Esophagus muscularis mucosa (tissue), 4 donors: ENCODE data around the gene MRPL10. TPM values are rescaled to one million over a fixed set of nuclear protein-coding genes. Genes with fewer than 3 reads are reported as not detected.
A peak's percentile ranks its signal among the peaks of the same experiment; 100 is the strongest.

Experiments
- DNase-seq: peaks from one replicate; pipeline ENCODE4 v3.0.0-alpha.2; 2017; ENCODE audit errors: extremely low spot score
- H3K27ac ChIP-seq, 4 donors: fragments of 200-600 bp; sonication (generic); replicated peaks in 1 of 4; 1 replicate in 3 of 4; 2 replicates in 1 of 4; pipeline ENCODE4 v1.5.1; 2016 to 2019; ENCODE audit warnings: mild to moderate bottlenecking in 1 of 4
- H3K27me3 ChIP-seq, 4 donors: fragments of 200-600 bp; sonication (generic); one replicate each; pipeline versions ENCODE4 v1.5.1 to v1.6.0; 2016 to 2019
- H3K36me3 ChIP-seq, 4 donors: fragments of 200-600 bp; sonication (generic); one replicate each; pipeline ENCODE4 v1.5.1; 2016 to 2019
- H3K4me1 ChIP-seq, 4 donors: fragments of 200-600 bp; sonication (generic); one replicate each; pipeline ENCODE4 v1.5.1; 2016 to 2019
- H3K4me3 ChIP-seq, 4 donors: fragments of 200-600 bp; sonication (generic); 1 replicate in 2 of 4; 2 replicates in 2 of 4; pipeline ENCODE4 v1.5.1; 2016 to 2019; ENCODE audit warnings: mild to moderate bottlenecking in 4 of 4, moderate library complexity in 1 of 4
- H3K9me3 ChIP-seq, 4 donors: fragments of 200-600 bp; sonication (generic); 1 replicate in 3 of 4; 2 replicates in 1 of 4; pipeline ENCODE4 v1.5.1; 2016 to 2019
- CTCF ChIP-seq, 3 experiments: fragments of 200-600 bp in 2 of 3; fragments of 450-650 bp in 1 of 3; sonication (generic) in 2 of 3; IDR thresholded peaks; one replicate each; pipeline ENCODE4 v1.5.1; 2017 to 2019; ENCODE audit warnings: antibody characterized with exemption in 3 of 3, mild to moderate bottlenecking in 2 of 3, moderate library complexity in 1 of 3
- EP300 ChIP-seq: sonication (generic); formaldehyde crosslinking; IDR thresholded peaks from one replicate; pipeline ENCODE4 v1.6.1; 2017; ENCODE audit warnings: antibody characterized with exemption
- POLR2A ChIP-seq: fragments of 450-650 bp; IDR thresholded peaks from one replicate; pipeline ENCODE4 v1.6.1; 2017; ENCODE audit warnings: antibody characterized with exemption, moderate library complexity, mild to moderate bottlenecking, low read depth
- POLR2AphosphoS5 ChIP-seq, 2 donors: sonication (generic); formaldehyde crosslinking; IDR thresholded peaks; one replicate each; pipeline ENCODE4 v1.6.1; 2017; ENCODE audit warnings: antibody characterized with exemption in 2 of 2
- WGBS: methylation state at CpG from one replicate; pipeline ENCODE4 v1.1.5; 2018; 5-methylcytosine and 5-hydroxymethylcytosine counted together
- intact Hi-C: fragments of 100-400 bp; cut with DNase I; formaldehyde crosslinking; loops from one replicate; pipeline ENCODE4 v1.15.1; 2023
- total RNA-seq, 4 donors: library from RNA; depleted of rRNA; stranded (reverse); fragments of >200 nt; gene quantifications; one replicate each; pipeline versions ENCODE4 v1.1.0 to v1.2.1, GENCODE V29; 2016

Gene MRPL10
- total RNA-seq, 4 donors from 2014 or later, result 43.6 to 86.8 (median 63.2) TPM

- 13% methylated on average over 11 of the region's 21 CpGs for WGBS
Measured at GRCh38 chr17:47821424-47822391, 9.6 kb downstream of the MRPL10 start, which contains the start of gene OSBPL7. OSBPL7 (minus strand) TSS chr17:47821794; CDS start chr17:47820278, 1,516 bp downstream.

GRCh38 chr17:47821031-47821423 lies 10.3 kb downstream of the MRPL10 start:
- peak overlapping the region; percentile 58 to 65 (median 59) for H3K4me3 ChIP-seq
- intact Hi-C loops, result no loop called here
- DNase-seq, result no peak
- no peaks in the 10 kb centered on the region for H3K27me3 ChIP-seq
- H3K4me1 ChIP-seq, result peaks cover 22 to 29% (median 23%) of the 10 kb centered on the region in 4 donors
- WGBS, result 0% methylated on average over 4 of the region's 4 CpGs
- TF ChIP-seq CTCF (IDR thresholded peaks at IDR 0.05) (no peak), POLR2AphosphoS5 (IDR thresholded peaks at IDR 0.05) (no peak), POLR2A (no peak), EP300 (no peak)
- peak overlapping the region; percentile 47 to 60 (median 56) for H3K27ac ChIP-seq
- no peaks in the 10 kb centered on the region for H3K9me3 ChIP-seq
- H3K36me3 ChIP-seq, result peaks cover 20 to 66% (median 63%) of the 10 kb centered on the region in 4 donors

More at GRCh38 chr17:47821424-47822391, 9.6 kb downstream of the MRPL10 start, which contains the start of gene OSBPL7:
- TF ChIP-seq POLR2AphosphoS5 (IDR thresholded peaks at IDR 0.05) (peak; percentile 56 to 58), EP300 (no peak), POLR2A (no peak), CTCF (IDR thresholded peaks at IDR 0.05) (peak in 1 of 3 experiments; percentile 27)
- Histone ChIP-seq H3K36me3 (peaks cover 27 to 66% (median 63%) of the 10 kb centered on the region in 4 donors), H3K9me3 (no peaks in the 10 kb centered on the region), H3K27ac (peak within 1 kb of the TSS; percentile 47 to 60 (median 56)), H3K4me1 (peaks cover 22 to 29% (median 23%) of the 10 kb centered on the region in 4 donors), H3K4me3 (peak within 1 kb of the TSS; percentile 58 to 65 (median 59)), H3K27me3 (no peaks in the 10 kb centered on the region)
- intact Hi-C loops, result no loop called here
- no peak for DNase-seq

GRCh38 chr17:47820033-47820789 lies 11.1 kb downstream of the MRPL10 start:
- peaks cover 22 to 29% (median 23%) of the 10 kb centered on the region in 4 donors for H3K4me1 ChIP-seq
- intact Hi-C loops, result no loop called here
- H3K27ac ChIP-seq, result no peak overlapping the region
- DNase-seq, result no peak
- H3K36me3 ChIP-seq, result peaks cover 14 to 66% (median 63%) of the 10 kb centered on the region in 4 donors
- no peaks in the 10 kb centered on the region for H3K9me3 ChIP-seq
- H3K27me3 ChIP-seq, result no peaks in the 10 kb centered on the region
- TF ChIP-seq EP300 (no peak), CTCF (IDR thresholded peaks at IDR 0.05) (no peak), POLR2A (no peak), POLR2AphosphoS5 (IDR thresholded peaks at IDR 0.05) (no peak)
- 75% methylated on average over 11 of the region's 12 CpGs for WGBS
- no peak overlapping the region for H3K4me3 ChIP-seq

GRCh38 chr17:47819475-47819874 lies 11.9 kb downstream of the MRPL10 start:
- intact Hi-C loops, result no loop called here
- no peak overlapping the region for H3K27ac ChIP-seq

More at GRCh38 chr17:47819475-47819874, 11.9 kb downstream of the MRPL10 start:
- Histone ChIP-seq H3K27me3 (no peaks in the 10 kb centered on the region), H3K36me3 (peaks cover 11 to 67% (median 65%) of the 10 kb centered on the region in 4 donors), H3K4me3 (no peak overlapping the region), H3K4me1 (peaks cover 22 to 29% (median 23%) of the 10 kb centered on the region in 4 donors), H3K9me3 (no peaks in the 10 kb centered on the region)
- 74% methylated on average over 8 of the region's 10 CpGs for WGBS
- DNase-seq, result no peak
- TF ChIP-seq POLR2A (no peak), CTCF (IDR thresholded peaks at IDR 0.05) (no peak), EP300 (no peak), POLR2AphosphoS5 (IDR thresholded peaks at IDR 0.05) (no peak)
